ENCODE measurements around the gene NRN1L. TPM values are rescaled to one million over a fixed set of nuclear protein-coding genes. Genes with fewer than 3 reads are reported as not detected.

Gene NRN1L
- total and polyA plus RNA-seq, 2 of the 4 experiments (the other 2 are of a cell fraction) = 0.27 TPM; not detected in 1

DNA sequence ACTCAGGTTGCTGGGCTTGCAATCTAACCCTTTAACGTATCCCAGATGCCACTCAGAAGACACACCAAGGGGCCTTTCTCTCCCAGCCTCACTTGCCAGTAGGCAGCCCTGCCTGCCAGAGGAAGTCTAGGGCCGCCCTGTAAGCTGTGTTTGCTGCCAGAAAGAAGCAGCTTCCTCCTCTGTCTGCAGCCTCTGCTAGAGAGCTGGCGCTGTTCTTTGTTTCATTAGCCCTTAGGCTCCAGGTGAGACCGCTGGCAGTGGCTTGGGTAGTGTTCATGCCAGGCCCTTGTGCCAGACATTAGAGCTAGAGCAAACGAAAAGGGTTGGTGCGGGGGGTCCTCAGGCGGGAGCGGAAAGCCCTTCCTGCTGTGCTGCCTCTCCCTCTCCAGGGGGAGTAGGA lies 38.1 kb downstream of the NRN1L start:
- ChIA-PET CTCF (interaction anchor here (0.8 kb wide), 1 partner anchor 39 kb away, joined by 3 read pairs; no protein-coding TSS in a partner anchor), POLR2A (ENCODE audit: unreplicated experiment) (no interaction called here)
- TF ChIP-seq SMC3 (IDR thresholded peaks at IDR 0.05; ENCODE audit: low read depth, low read length) = no peak
- TF ChIP-seq RAD21 (IDR thresholded peaks at IDR 0.05; ENCODE audit: low read length) = no peak
- TF ChIP-seq MAZ (IDR thresholded peaks at IDR 0.05; ENCODE audit: borderline replicate concordance, low read depth, low read length) = no peak
- TF ChIP-seq, protein P1, sequence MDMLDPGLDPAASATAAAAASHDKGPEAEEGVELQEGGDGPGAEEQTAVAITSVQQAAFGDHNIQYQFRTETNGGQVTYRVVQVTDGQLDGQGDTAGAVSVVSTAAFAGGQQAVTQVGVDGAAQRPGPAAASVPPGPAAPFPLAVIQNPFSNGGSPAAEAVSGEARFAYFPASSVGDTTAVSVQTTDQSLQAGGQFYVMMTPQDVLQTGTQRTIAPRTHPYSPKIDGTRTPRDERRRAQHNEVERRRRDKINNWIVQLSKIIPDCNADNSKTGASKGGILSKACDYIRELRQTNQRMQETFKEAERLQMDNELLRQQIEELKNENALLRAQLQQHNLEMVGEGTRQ (IDR thresholded peaks at IDR 0.05; ENCODE audit: low read depth, low read length) = no peak
- TF ChIP-seq RCOR1 (IDR thresholded peaks at IDR 0.05; ENCODE audit: insufficient replicate concordance, low read length) = no peak
- no peak for TF ChIP-seq MAFK (IDR thresholded peaks at IDR 0.05; ENCODE audit: low read depth, low read length)
- no peak for TF ChIP-seq MXI1 (IDR thresholded peaks at IDR 0.05; ENCODE audit: borderline replicate concordance, low read depth, low read length)
- no peak for TF ChIP-seq POLR2A (IDR thresholded peaks at IDR 0.05; ENCODE audit: low read depth, low read length)
- no peak for TF ChIP-seq RFX5 (IDR thresholded peaks at IDR 0.05; ENCODE audit: low read depth, low read length)
- no peak for TF ChIP-seq CEBPB (IDR thresholded peaks at IDR 0.05; ENCODE audit: low read depth, low read length)
- no peak for TF ChIP-seq FOS (IDR thresholded peaks at IDR 0.05; ENCODE audit: low read depth, low read length)
- TF ChIP-seq BHLHE40 (IDR thresholded peaks at IDR 0.05; ENCODE audit: low read depth, low read length) = no peak
- TF ChIP-seq, protein P2, sequence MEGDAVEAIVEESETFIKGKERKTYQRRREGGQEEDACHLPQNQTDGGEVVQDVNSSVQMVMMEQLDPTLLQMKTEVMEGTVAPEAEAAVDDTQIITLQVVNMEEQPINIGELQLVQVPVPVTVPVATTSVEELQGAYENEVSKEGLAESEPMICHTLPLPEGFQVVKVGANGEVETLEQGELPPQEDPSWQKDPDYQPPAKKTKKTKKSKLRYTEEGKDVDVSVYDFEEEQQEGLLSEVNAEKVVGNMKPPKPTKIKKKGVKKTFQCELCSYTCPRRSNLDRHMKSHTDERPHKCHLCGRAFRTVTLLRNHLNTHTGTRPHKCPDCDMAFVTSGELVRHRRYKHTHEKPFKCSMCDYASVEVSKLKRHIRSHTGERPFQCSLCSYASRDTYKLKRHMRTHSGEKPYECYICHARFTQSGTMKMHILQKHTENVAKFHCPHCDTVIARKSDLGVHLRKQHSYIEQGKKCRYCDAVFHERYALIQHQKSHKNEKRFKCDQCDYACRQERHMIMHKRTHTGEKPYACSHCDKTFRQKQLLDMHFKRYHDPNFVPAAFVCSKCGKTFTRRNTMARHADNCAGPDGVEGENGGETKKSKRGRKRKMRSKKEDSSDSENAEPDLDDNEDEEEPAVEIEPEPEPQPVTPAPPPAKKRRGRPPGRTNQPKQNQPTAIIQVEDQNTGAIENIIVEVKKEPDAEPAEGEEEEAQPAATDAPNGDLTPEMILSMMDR (conservative IDR thresholded peaks at IDR 0.05; ENCODE audit: low read depth, low read length) = no peak
- H4K91ac ChIP-seq (ENCODE audit: insufficient read depth, low read depth, low read length) = no peak overlapping the region
- H2BK120ac ChIP-seq (ENCODE audit: low read depth, low read length) = no peak overlapping the region
- H2AFZ ChIP-seq (replicated peaks; ENCODE audit: low read length, poor library complexity) = no peak overlapping the region
- H4K8ac ChIP-seq (ENCODE audit: low read depth in 2 of 2, low read length in 2 of 2) = no peak overlapping the region
- peaks cover 22% of the 10 kb centered on the region for H3K36me3 ChIP-seq (ENCODE audit: control insufficient read depth, insufficient read depth, low read length)
- no peak overlapping the region for H3K4ac ChIP-seq (ENCODE audit: low read depth, low read length)
- no TSS peak for BruUV-seq (replicated peaks)
- H3K4me3 ChIP-seq (ENCODE audit: insufficient read depth, low read depth, low read length) = no peak overlapping the region
- H2BK20ac ChIP-seq (ENCODE audit: low read depth, low read length) = no peak overlapping the region
- in situ Hi-C loops (cut with MboI; ENCODE audit: low sequenced_read_pairs) (no loop called here), dilution Hi-C loops (cut with HindIII; ENCODE audit: low sequenced_read_pairs, unreplicated experiment) (no loop called here), intact Hi-C loops (cut with micrococcal nuclease) (no loop called here)
- H3K9ac ChIP-seq (ENCODE audit: low read depth, low read length) = no peak overlapping the region
- no peak overlapping the region for H4K5ac ChIP-seq (ENCODE audit: low read depth, low read length)
- DNase-seq = no peak
- H3K14ac ChIP-seq (replicated peaks; ENCODE audit: low read depth, low read length) = no peak overlapping the region
- no peaks in the 10 kb centered on the region for H3K9me3 ChIP-seq (ENCODE audit: control insufficient read depth, insufficient read depth, low read length)
- H3K56ac ChIP-seq (ENCODE audit: extremely low read depth, insufficient read depth, low read length) = no peak overlapping the region
- peaks cover 74% of the 10 kb centered on the region for H4K20me1 ChIP-seq (ENCODE audit: insufficient read depth, low read length)
- peaks cover 3% of the 10 kb centered on the region for H3K4me1 ChIP-seq (ENCODE audit: control insufficient read depth, insufficient read depth, low read length)
- no peak overlapping the region for H3K18ac ChIP-seq (ENCODE audit: low read depth, low read length)
- no peak overlapping the region for H3K23ac ChIP-seq (ENCODE audit: low read depth, low read length)
- no peak for ATAC-seq (ENCODE audit: low read depth)
- H2BK5ac ChIP-seq (ENCODE audit: low read depth, low read length, poor library complexity, severe bottlenecking) = no peak overlapping the region
- peaks cover 19 to 70% of the 10 kb centered on the region in 2 experiments for H3K79me1 ChIP-seq (ENCODE audit: low read depth in 1 of 2, low read length in 2 of 2)
- peaks cover 13% of the 10 kb centered on the region for H3K9me1 ChIP-seq (ENCODE audit: insufficient read depth, low read length)
- WGBS, 2 experiments (ENCODE audit: extremely low coverage in 2 of 2, insufficient read length in 1 of 2) = no CpG with 5 or more reads among the region's 8 CpGs
- no peak overlapping the region for H3K4me2 ChIP-seq (ENCODE audit: low read depth, low read length)
- no peak overlapping the region for H2AK9ac ChIP-seq (replicated peaks; ENCODE audit: low read depth, low read length, poor library complexity)
- H2BK15ac ChIP-seq (ENCODE audit: low read depth, low read length) = no peak overlapping the region
- H2AK5ac ChIP-seq (ENCODE audit: low read depth, low read length) = no peak overlapping the region
- H3K27me3 ChIP-seq (ENCODE audit: control insufficient read depth, insufficient read depth, low read length) = no peaks in the 10 kb centered on the region
- no peak overlapping the region for H3K27ac ChIP-seq (ENCODE audit: insufficient read depth, low read length)
